Epithelial cell of proximal tubule (primary cell): Measurements from ENCODE around the gene PLXNC1. TPM values are rescaled to one million over a fixed set of nuclear protein-coding genes. Genes with fewer than 3 reads are reported as not detected.

Source experiments
- DNase-seq: peaks from one replicate; pipeline ENCODE4 v3.0.0-alpha.2; 2011; ENCODE audit warnings: low read depth
- H3K4me3 ChIP-seq: 2 replicates; pipeline ENCODE4 v1.5.1; 2011; ENCODE audit warnings: low read depth, mild to moderate bottlenecking, low read length
- CTCF ChIP-seq: conservative IDR thresholded peaks from 2 replicates; pipeline ENCODE4 v1.5.1; 2012; ENCODE audit warnings: low read depth, mild to moderate bottlenecking, low read length
- total RNA-seq: library from RNA; depleted of rRNA; stranded (reverse); fragments of >200 nt; gene quantifications from 2 replicates; pipeline ENCODE4 v1.2.3, GENCODE V29; 2015

The PLXNC1 gene
- total RNA-seq, 1 donor from 2014 or later = 0.06 TPM

GRCh38 chr12:94267537-94267872 lies 119.1 kb downstream of the PLXNC1 start:
- no peak for TF ChIP-seq CTCF
- DNase-seq = no peak
- H3K4me3 ChIP-seq = no peak overlapping the region

- TF ChIP-seq CTCF = no peak
- DNase-seq = no peak
- no peak overlapping the region for H3K4me3 ChIP-seq
Observed at GRCh38 chr12:94267921-94268471, 119.6 kb downstream of the PLXNC1 start.

- no peak overlapping the region for H3K4me3 ChIP-seq
- DNase-seq = no peak
- no peak for TF ChIP-seq CTCF
Observed at GRCh38 chr12:94269316-94269999, 121.1 kb downstream of the PLXNC1 start.

GRCh38 chr12:94271351-94271750 lies 123.0 kb downstream of the PLXNC1 start:
- DNase-seq = no peak
- TF ChIP-seq CTCF = no peak
- no peak overlapping the region for H3K4me3 ChIP-seq

GRCh38 chr12:94272280-94272679 lies 123.9 kb downstream of the PLXNC1 start:
- no peak for DNase-seq
- no peak overlapping the region for H3K4me3 ChIP-seq
- TF ChIP-seq CTCF = no peak

- no peak for TF ChIP-seq CTCF
- no peak overlapping the region for H3K4me3 ChIP-seq
- DNase-seq = no peak
Observed at GRCh38 chr12:94273272-94273671, 124.9 kb downstream of the PLXNC1 start.

- H3K4me3 ChIP-seq = no peak overlapping the region
- no peak for TF ChIP-seq CTCF
- no peak for DNase-seq
Observed at GRCh38 chr12:94276725-94277124, 128.3 kb downstream of the PLXNC1 start.
